HL-60/S4 treated with phorbol 12-myristate 13-acetate at 8.2 ng/mL for 4 days and 3 days (cell line): ENCODE measurements around the gene EIF4G1.
"Not testable (repeated sequence)": the region's sequence is repeated elsewhere in the genome, so short reads cannot be mapped to it uniquely, and the experiment has no call there.

Experiments used
- in situ Hi-C: fragments of 300-500 bp; cut with MboI; formaldehyde crosslinking; loops from 2 replicates; pipeline ENCODE4 v1.15.0; 2022; ENCODE audit warnings: low sequenced_read_pairs

Gene EIF4G1, protein sequence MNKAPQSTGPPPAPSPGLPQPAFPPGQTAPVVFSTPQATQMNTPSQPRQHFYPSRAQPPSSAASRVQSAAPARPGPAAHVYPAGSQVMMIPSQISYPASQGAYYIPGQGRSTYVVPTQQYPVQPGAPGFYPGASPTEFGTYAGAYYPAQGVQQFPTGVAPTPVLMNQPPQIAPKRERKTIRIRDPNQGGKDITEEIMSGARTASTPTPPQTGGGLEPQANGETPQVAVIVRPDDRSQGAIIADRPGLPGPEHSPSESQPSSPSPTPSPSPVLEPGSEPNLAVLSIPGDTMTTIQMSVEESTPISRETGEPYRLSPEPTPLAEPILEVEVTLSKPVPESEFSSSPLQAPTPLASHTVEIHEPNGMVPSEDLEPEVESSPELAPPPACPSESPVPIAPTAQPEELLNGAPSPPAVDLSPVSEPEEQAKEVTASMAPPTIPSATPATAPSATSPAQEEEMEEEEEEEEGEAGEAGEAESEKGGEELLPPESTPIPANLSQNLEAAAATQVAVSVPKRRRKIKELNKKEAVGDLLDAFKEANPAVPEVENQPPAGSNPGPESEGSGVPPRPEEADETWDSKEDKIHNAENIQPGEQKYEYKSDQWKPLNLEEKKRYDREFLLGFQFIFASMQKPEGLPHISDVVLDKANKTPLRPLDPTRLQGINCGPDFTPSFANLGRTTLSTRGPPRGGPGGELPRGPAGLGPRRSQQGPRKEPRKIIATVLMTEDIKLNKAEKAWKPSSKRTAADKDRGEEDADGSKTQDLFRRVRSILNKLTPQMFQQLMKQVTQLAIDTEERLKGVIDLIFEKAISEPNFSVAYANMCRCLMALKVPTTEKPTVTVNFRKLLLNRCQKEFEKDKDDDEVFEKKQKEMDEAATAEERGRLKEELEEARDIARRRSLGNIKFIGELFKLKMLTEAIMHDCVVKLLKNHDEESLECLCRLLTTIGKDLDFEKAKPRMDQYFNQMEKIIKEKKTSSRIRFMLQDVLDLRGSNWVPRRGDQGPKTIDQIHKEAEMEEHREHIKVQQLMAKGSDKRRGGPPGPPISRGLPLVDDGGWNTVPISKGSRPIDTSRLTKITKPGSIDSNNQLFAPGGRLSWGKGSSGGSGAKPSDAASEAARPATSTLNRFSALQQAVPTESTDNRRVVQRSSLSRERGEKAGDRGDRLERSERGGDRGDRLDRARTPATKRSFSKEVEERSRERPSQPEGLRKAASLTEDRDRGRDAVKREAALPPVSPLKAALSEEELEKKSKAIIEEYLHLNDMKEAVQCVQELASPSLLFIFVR (N-terminal part only)

DNA sequence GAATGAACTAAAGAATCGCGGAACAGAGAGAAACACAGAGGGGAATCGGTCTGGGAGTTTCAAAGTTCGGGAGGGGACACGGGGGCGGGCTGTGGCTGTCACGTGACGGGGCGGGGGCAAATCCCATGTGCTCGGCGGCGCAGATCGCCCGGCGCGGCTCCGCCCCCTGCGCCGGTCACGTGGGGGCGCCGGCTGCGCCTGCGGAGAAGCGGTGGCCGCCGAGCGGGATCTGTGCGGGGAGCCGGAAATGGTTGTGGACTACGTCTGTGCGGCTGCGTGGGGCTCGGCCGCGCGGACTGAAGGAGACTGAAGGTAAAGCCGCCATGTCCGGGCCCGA is at the start of gene EIF4G1:
Gene EIF4G1, plus strand, starts transcription at position 244 of the 337 bp plus-strand sequence. CDS start 1,191 bp downstream, outside the sequence.
- in situ Hi-C loops, result no loop called here

DNA sequence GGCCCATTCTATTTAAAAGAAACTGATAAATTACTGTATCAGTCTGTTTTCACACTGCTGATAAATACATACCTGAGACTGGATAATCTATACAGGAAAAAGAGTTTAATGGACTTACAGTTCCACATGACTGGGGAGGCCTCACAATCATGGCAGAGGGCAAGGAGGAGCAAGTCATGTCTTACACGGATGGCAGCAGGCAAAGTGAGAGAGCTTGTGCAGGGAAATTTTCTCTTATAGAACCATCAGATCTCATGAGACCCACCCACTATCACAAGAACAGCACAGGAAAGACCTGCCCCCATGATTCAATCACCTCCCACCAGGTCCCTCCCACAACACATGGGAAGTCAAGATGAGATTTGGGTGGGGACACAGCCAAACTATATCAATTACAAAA is 47.2 kb upstream of the EIF4G1 start:
- in situ Hi-C loops, result not testable (repeated sequence)

DNA sequence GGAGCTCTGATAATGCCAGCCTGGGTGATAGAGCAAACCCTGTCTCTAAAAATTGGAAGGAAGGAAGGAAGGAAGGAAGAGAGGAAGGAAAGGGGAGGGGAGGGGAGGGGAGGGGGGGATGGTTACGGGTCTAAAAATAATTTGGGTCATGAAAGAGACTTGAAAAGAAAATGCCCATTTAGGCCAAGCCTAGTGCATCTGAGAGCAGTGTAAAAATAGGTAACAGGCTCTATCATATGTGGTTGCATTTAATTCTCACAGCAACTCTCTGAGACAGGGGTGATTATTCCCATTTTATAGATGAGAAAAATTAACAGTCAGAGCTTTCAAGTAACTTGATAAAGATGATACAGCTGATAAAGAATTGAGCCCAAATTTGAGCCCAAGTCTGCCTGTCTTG is 42.1 kb upstream of the EIF4G1 start:
- in situ Hi-C loops, result no loop called here

DNA sequence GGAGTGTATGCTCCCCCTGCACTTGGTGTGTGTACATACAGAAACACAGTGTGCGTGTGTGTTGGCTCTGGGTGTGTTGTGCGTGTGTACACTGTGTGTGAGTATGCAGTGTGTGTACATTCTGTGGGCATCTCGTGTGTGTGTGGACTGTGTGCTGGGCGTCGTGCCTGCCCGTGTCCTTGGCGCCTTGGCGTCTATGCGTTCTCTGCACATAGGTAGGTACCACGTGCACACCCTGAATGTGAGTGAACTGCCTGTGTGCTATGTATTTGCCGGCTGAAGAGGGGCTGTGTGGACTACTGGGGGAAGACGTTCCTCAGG is 39.1 kb upstream of the EIF4G1 start:
- in situ Hi-C loops, result no loop called here

DNA sequence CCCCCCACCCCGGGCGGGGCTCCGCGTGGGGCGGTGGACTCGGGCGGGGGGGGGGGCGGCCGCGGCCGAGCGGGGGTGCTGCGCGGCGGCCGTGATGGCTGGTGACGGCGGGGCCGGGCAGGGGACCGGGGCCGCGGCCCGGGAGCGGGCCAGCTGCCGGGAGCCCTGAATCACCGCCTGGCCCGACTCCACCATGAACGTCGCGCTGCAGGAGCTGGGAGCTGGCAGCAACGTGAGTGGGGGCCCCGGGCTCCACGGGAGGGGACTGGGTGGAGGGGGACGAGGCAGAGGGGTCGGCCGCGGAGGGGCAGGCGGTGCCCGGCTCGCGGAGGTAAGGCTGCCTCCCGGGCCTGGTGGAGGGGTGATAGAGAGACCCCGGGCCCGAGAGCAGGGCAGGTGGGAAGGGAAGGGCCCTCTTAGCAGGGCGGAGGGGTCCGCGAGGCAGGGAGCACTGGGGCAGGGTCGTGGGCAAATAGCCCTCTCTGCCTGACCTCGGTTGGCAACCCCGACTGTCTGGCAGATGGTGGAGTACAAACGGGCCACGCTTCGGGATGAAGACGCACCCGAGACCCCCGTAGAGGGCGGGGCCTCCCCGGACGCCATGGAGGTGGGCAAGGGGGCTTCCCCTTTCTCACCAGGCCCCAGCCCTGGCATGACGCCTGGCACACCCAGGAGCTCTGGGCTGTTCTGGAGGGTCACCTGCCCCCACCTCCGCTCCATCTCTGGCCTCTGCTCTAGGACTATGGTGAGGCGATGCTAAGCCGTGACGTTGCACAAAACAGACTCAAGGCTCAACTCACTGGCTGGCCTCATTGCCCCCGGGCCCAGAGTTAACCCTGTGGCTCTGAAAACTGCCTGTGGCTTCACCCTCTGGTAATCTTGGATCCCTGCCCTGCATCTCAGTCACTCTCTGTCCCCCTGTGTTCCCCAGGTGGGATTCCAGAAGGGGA is 38.2 kb upstream of the EIF4G1 start, which contains the start of gene ECE2:
Gene ECE2, plus strand, starts transcription at position 62 of the 950 bp plus-strand sequence. Its CDS starts 132 bp downstream, at position 194.
- in situ Hi-C loops, result no loop called here

DNA sequence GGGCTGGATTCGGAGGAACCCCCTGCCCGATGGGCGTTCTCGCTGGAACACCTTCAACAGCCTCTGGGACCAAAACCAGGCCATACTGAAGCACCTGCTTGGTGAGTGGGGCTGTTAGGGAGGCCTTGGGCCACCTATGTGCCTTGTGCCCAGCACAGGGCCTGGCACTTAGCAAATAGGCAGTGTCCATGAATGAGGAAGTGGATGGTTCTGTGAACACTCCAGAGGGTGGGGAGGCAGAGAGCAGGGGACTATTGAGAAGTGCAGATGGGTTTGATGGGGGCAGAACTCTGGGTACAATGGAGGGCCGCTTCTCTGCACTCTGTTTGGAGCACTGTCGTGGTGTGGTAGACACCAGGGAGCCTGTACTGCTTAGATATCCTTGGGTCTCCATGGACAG is 37.0 kb upstream of the EIF4G1 start:
- in situ Hi-C loops, result no loop called here

DNA sequence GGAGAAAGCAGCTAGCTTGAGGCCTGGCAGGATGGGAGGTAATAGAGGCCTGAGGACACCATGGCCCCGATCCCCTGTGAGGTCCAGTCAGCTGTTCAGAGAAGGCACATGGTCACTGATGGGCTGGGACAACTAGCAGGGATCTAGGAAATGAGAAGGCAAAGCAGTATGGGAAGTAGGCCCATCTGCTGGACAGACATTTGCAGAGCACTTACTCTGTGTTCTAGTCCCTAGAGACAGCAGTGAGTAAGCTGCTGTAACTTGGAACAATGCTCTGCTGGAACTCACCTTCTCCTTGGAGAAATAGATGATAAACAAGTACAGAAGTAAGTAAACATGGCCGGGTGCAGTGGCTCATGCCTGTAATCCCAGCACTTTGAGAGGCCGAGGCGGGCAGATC is 31.5 kb upstream of the EIF4G1 start:
- in situ Hi-C loops, result loop anchor here (10.0 kb wide), 1 partner anchor 388 kb away; no protein-coding TSS in a partner anchor

DNA sequence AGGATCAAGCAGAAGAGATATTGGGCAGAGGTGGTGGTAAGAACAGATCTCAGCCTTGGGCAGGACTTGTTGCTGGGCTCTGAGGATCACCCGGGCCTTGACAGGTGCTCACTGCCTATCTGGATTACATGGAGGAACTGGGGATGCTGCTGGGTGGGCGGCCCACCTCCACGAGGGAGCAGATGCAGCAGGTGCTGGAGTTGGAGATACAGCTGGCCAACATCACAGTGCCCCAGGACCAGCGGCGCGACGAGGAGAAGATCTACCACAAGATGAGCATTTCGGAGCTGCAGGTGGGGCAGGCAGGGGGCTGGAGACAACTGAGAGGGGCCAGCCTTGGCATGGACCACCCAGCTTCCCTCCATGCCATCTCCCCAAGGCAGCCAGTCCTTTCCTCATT is 30.7 kb upstream of the EIF4G1 start:
- in situ Hi-C loops, result loop anchor here (10.0 kb wide), 1 partner anchor 389 kb away; no protein-coding TSS in a partner anchor

DNA sequence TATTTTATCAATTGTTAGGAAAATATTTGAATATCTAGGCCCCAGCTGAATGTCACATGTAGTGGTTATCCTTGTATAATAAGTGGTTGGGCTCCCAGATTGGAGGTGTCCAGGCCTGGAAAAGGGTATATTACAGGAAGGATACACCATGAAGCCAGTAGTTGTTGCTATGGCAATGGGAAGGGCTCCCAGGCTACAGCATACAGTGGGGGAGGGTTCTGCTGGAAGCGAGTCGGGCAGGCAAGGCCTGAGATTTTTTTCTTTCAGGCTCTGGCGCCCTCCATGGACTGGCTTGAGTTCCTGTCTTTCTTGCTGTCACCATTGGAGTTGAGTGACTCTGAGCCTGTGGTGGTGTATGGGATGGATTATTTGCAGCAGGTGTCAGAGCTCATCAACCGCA is 29.7 kb upstream of the EIF4G1 start:
- in situ Hi-C loops, result loop anchor here (10.0 kb wide), 1 partner anchor 390 kb away; no protein-coding TSS in a partner anchor

DNA sequence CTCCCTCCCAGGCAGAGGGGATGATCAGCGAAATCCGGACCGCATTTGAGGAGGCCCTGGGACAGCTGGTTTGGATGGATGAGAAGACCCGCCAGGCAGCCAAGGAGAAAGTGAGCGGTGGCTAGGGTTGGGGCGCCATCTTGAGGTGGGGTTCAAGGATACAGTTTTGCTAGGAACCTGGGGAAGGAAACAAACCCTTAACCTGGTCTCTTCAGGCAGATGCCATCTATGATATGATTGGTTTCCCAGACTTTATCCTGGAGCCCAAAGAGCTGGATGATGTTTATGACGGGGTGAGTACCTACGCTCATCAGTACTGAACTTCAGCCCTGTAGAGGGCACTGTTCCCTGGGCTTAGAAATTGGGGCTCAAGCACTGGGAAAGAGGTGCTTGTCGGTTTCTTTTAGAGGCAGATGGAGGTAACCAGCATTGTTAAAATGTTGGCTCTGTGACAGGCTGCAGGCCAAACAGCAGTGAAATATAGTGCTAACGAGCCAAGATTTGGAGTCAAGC is 24.9 kb upstream of the EIF4G1 start:
- in situ Hi-C loops, result loop anchor here (10.0 kb wide), 1 partner anchor 395 kb away; no protein-coding TSS in a partner anchor

DNA sequence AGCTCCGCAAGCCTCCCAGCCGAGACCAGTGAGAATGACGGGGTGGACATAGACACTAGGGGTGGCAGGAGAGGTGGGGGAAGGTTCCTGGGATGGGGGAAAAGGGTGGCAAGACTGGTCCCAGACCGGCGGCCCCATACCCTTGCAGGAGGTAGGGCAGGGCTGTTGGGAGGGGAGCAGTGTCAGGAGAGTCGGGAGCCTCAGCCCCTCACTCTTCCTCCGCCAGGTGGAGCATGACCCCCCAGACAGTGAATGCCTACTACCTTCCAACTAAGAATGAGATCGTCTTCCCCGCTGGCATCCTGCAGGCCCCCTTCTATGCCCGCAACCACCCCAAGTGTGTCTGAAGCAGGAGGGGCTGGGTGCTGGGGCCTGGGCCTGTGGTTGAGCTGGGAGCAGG is 24.1 kb upstream of the EIF4G1 start:
- in situ Hi-C loops, result no loop called here

DNA sequence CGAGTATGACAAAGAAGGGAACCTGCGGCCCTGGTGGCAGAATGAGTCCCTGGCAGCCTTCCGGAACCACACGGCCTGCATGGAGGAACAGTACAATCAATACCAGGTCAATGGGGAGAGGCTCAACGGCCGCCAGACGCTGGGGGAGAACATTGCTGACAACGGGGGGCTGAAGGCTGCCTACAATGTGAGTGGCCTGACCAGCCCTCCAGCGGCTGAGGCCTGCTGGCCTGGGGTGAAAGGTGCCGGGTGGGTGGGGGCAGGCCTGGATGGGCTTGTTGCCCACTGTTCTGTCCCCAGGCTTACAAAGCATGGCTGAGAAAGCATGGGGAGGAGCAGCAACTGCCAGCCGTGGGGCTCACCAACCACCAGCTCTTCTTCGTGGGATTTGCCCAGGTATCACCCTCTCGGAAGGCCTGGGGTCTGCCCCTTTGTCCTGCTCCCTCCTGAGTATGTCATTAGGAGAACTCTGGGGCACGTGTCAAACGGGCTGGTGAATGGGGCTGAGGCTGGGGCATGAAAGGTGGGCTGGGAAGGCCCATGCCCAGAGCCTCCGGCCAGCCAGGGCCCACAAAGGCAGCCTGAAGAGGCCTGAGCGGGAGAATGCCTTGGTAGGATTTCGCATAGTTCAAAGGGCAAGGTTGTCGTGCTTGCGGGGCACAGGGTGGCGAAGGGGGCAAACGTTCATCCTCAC is 23.2 kb upstream of the EIF4G1 start:
- in situ Hi-C loops, result no loop called here

DNA sequence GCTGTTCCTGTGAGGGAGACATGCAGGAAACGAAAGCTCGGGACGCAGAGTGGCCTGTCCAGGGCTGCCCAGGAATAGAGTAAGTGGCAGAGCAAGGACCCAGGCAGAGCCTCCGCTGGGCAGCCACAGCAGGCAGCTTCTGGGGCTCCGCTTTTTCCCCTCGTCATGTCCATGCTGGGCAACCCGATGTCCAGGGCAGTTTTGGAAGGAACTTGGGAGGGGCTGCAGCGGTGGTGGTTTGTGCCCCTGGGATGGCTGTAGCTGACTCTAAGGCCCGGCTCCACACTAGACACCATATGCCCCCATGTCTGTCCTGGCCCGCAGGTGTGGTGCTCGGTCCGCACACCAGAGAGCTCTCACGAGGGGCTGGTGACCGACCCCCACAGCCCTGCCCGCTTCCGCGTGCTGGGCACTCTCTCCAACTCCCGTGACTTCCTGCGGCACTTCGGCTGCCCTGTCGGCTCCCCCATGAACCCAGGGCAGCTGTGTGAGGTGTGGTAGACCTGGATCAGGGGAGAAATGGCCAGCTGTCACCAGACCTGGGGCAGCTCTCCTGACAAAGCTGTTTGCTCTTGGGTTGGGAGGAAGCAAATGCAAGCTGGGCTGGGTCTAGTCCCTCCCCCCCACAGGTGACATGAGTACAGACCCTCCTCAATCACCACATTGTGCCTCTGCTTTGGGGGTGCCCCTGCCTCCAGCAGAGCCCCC is 22.5 kb upstream of the EIF4G1 start:
- in situ Hi-C loops, result no loop called here

DNA sequence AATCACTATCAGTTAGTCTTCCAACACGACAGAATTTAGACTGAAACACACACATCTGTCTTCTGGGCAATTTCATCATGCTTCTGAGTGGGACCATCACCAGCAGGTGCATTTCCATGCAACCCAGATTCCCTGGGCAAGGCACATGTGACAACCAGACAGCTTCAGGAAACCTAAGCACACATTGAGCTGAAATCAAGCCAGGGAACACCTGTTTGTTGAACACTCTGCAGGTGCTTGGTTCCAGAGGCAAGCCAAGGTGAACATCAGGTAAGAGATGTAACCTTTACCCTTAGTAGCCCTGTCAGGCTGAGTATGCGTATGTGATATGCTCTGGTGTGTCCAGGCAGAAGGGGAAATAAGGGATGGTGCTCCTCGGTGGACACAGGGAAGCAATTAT is 18.6 kb upstream of the EIF4G1 start:
- in situ Hi-C loops, result no loop called here

DNA sequence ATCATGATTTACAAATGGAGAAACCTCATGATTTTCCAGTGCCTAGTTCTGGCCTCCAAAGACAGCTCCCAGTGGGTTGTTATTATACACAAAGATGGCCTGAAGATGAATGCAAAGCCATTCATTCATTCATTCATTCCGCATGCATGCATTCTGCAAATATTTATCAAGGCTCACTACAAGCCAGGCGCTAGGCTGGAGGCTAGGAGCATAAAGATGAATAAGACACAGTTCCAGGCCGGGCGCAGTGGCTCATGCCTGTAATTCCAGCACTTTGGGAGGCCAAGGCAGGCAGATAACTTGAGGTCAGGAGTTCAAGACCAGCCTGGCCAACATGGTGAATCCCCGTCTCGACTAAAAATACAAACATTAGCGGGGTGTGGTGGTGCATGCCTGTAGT is 17.8 kb upstream of the EIF4G1 start:
- in situ Hi-C loops, result no loop called here

DNA sequence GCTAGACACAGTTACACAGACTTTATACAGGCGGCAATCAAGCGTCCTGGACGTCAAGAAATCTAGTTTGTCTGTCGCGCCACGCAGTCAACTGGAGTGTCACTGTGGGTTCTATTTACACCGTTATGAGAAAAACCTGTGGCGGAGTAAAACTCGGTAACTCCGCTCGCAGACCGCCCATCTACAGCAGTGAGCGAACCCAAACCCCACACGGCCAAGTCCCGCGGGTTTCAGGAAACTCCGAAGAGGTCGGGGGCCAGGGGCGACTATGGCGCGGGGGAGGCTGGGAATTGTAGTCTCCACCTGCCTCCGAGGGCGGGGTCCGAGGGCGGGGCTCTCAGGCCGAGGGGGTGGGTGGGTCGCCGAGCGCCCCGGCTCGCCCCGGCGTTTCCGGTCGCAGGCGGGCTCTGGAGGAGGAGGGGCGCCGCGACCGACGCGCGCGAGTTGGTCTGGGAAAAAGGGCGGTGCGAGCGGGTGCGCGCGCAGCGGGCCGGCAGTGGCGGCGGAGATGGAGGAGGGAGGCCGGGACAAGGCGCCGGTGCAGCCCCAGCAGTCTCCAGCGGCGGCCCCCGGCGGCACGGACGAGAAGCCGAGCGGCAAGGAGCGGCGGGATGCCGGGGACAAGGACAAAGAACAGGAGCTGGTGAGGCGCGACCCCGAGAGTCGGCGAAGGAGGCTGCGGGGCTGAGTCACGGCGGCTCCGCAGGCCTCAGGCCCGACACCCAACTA is 15.5 kb upstream of the EIF4G1 start, which contains the start of gene PSMD2:
Gene PSMD2, plus strand, starts transcription at position 483 of the 729 bp plus-strand sequence. Its CDS starts 26 bp downstream, at position 509.
- in situ Hi-C loops, result no loop called here

DNA sequence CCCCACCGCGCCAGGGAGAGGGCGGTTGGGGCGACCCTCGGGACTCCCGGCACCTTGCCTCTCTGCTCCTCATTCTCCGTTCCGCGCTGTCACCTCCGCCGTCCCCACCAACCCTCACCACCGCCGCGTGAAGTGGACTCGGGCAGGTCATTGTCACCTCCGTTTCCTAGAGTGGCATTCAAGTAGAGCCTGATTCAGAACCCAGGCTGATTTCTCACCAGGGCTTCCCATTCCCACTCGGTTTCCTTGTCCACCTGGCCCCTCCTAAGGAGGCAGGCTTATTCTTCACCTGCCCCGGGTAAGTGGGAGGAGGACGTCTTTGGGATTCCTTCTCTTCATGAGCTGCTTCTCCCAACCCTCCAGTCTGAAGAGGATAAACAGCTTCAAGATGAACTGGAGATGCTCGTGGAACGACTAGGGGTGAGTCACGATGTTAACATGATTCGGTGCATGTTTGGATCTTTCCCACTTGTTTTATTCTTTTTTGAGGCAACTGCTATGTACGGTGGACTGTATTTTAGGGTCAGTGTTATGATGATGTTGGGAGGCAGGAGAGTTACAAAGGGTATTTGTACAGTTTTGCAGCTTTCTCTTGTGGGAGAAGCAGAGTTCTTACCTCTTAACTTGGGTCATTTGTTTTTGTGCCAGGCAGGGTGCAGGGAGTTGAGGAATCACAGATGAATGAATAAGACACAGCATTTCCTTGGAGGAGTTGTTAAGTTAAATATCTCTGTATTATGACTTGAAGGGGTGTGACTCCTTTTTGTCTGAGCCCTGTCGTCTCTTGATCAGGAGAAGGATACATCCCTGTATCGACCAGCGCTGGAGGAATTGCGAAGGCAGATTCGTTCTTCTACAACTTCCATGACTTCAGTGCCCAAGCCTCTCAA is 14.7 kb upstream of the EIF4G1 start:
- in situ Hi-C loops, result no loop called here
